Embryonic facial prominence (tissue), 1 donor: Measurements from ENCODE around the gene HYDIN.

ENCODE experiments used
- DNase-seq: peaks from one replicate; pipeline ENCODE4 v3.0.0-alpha.2; 2016; ENCODE audit errors: extremely low spot score

The HYDIN gene

GRCh38 chr16:70788668-70789594 is 441.6 kb downstream of the HYDIN start:
- DNase-seq = no peak

DNA sequence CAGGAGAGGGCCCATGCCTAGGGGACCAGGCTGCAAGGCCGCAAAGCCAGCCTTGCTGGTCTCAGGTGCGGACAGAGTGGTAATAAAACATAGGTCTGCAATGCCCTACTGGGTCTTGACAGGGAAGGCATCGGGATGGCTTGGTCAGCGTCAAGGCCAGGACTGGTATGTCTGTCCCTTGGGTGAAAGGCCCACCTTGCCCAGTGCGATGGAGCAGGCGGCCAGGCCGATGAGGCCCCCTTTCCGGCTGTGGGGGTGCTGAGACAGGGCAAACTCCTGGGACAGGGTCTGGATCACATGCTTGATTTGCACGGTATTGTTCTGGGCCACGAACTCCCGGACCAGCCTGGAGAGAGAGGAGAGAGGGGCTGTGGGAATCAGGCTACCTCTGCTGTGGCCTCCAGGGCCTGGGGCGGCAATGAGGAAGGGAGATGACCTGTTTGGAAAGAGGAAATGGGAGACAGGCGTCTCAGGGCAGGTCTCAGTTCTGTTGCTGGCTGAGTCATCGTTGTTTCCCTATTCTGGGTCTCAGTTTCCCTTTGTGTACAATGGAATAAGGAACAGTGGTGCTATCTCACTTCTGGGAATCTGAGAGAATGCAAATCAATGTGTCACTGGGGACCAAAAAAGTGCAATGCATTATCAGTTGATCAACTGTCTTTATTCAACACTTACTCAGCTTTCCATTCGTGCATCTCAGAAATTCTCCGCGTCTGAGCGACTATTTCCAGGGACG is 444.3 kb downstream of the HYDIN start:
- DNase-seq = no peak

- DNase-seq = no peak
Observed at GRCh38 chr16:70784692-70785555, 445.6 kb downstream of the HYDIN start.

- DNase-seq = no peak
Observed at GRCh38 chr16:70782237-70782636, 448.3 kb downstream of the HYDIN start.

- no peak for DNase-seq
Observed at GRCh38 chr16:70781800-70782199, 448.7 kb downstream of the HYDIN start.

DNA sequence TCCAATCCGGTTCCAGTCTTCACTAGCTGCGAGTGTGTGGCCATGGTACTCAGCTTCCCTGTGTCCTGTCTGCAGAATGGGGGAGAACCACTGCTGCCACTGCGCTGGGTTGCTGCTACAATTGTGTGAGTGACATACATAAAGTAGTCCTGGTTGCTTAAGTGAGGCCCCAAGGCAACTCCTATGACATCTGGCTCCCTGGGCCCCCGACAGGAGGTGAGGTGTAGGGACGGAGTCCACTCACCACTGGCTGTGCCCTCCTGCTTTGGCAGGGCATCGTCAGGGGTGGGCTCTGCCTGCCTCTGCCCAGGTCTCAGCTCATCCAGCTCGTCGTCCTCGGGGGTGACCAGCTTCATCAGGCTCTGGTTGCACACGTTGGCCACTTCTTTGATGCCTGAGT is 450.0 kb downstream of the HYDIN start:
- no peak for DNase-seq

GRCh38 chr16:70779361-70779760 is 451.2 kb downstream of the HYDIN start:
- DNase-seq = no peak

- no peak for DNase-seq
Observed at GRCh38 chr16:70778901-70779309, 451.6 kb downstream of the HYDIN start.

- no peak for DNase-seq
Observed at GRCh38 chr16:70777973-70778406, 452.5 kb downstream of the HYDIN start.

GRCh38 chr16:70777496-70777895 is 453.0 kb downstream of the HYDIN start:
- no peak for DNase-seq

GRCh38 chr16:70775399-70775798 is 455.1 kb downstream of the HYDIN start:
- no peak for DNase-seq

DNA sequence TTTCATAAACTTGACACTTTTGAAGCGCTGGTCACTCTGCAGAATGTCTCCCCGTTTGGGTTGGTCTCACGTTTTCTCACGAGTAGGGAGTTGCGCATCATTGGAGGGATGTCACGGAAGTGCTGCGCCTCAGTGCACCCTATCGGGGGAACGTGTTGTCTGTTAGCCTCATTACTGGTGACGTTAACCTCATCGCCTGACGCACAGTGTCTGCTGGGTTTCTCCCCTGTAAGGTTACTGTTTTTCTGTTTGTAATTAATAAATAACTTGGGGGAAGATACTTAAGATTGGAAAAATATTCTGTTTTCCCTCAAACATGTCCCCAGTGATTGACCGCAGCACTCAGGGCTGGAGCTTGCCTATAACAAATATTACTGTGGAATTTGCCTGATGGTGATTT is 456.3 kb downstream of the HYDIN start:
- no peak for DNase-seq

- DNase-seq = no peak
Observed at GRCh38 chr16:70772493-70772892, 458.0 kb downstream of the HYDIN start.

DNA sequence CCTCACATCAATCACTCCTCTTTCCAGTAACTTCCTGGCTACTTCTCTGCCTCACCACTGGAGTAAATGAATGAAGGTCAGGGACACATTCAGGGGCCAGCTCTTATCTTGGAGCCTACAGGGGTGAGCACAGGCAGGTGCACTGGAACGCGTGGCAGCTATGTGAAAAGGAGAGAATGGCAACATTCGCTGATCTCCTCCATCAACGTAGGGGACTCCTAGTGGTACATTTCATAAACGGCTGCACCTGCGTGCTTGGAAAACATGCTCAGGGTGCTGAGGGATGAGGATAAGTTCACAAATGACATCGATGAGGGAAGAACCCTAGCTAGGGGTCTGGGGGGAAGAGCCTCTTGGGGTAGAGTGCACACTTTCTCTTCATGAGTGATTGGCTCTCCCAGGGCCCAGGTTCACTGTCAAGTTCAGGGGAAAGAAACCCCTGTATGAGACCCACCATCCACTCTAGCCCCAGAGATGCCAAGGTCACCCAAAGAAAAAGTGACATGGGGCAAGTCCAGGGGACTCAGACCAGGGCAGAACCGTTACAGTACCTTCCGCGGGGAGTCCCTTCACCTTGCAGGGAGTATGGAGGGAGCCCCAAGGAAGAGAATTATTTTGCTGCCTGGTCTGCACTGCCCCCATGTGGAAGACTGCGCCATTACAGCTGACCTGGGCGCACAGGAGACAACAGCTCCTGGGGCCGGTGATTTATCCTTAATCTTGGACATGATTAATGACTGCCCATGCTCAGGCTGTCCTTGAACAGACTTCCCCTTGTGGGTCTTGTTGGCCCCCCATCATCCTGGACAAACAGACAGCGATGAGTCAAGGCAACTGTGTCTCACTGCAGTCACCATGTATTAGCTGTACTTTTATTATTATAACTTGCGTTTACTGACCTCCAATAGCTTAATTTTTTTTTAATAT is 459.6 kb downstream of the HYDIN start:
- DNase-seq = no peak

DNA sequence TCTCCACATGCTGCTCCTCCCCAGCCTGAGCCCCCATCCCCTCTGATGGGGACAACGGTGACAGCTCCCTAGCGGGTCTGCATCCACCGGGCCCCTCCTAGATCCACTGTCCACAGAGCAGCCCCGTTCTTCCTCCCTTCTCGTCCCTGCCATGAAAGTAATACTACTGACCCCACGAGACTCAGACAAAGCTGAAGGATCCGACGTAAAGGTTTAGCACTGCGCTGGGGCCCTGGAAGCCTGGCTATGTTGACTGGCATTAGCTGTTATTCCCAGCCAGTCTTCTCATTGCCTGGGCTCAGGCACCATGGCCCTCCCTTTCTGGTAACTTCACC is 460.3 kb downstream of the HYDIN start:
- DNase-seq = no peak

DNA sequence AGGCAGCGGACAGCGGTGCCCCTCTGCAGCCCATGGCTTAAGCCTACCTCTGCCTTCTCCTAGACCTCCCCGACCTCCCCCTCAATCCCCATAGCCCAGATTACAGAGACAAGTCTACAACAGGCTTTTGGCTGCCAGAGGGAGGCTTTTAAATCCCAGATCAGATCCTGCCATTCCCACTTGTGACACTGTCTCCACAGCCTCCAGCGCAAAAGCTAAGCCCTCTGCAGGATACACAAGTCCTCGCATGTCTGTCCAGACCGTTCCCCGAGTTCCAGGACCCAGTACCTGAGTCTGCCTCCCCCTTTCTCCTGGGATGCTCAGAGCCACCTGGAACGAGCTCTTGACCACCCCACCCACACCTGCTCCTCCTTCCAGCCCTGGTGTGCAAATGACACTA is 460.8 kb downstream of the HYDIN start:
- no peak for DNase-seq

DNA sequence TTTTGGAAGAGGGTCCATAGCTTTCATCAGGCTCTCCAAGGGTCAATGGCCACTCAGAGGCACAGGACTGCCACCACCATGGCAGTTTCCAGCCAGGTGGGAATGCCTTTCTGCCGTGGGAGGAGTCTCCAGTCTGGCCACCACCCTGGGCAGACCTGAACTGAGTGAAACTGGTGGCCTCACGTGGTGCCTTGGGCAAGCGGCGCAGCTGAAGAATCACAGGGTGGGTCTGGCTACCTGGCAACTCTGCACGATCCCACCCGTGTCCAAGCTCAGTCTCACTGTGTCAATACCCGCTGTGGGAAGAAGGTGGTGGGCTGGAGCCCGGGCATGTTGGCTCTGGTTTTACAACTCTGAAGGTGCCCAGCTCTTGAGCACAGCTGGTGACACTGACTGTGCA is 461.4 kb downstream of the HYDIN start:
- no peak for DNase-seq

- DNase-seq = no peak
Observed at GRCh38 chr16:70768203-70768580, 462.3 kb downstream of the HYDIN start.

GRCh38 chr16:70767377-70768202 is 462.9 kb downstream of the HYDIN start:
- DNase-seq = no peak

GRCh38 chr16:70766658-70767057 is 463.9 kb downstream of the HYDIN start:
- DNase-seq = no peak
